Rectal smooth muscle tissue (tissue), 1 donor: ENCODE data around the gene UMODL1.
"Not testable (repeated sequence)": the region's sequence is repeated elsewhere in the genome, so short reads cannot be mapped to it uniquely, and the experiment has no call there.

Source experiments
- H3K27ac ChIP-seq: one replicate; pipeline ENCODE4 v1.7.0; 2013; ENCODE audit warnings: low read depth, low read length, inconsistent platforms
- H3K27me3 ChIP-seq: one replicate; pipeline ENCODE4 v1.7.0; 2013; ENCODE audit warnings: low read length; ENCODE audit not compliant: control insufficient read depth, insufficient read depth
- H3K36me3 ChIP-seq: one replicate; pipeline ENCODE4 v1.7.0; 2013; ENCODE audit warnings: low read length; ENCODE audit not compliant: control insufficient read depth, insufficient read depth
- H3K4me1 ChIP-seq: one replicate; pipeline ENCODE4 v1.7.0; 2013; ENCODE audit warnings: low read length; ENCODE audit not compliant: control insufficient read depth, insufficient read depth
- H3K4me3 ChIP-seq: one replicate; pipeline ENCODE4 v1.7.0; 2013; ENCODE audit warnings: low read length
- H3K9ac ChIP-seq: one replicate; pipeline ENCODE4 v1.7.0; 2013; ENCODE audit warnings: low read length

Gene UMODL1

GRCh38 chr21:42067531-42068255 is 3.4 kb upstream of the UMODL1 start:
- no peaks in the 10 kb centered on the region for H3K4me1 ChIP-seq
- H3K27me3 ChIP-seq: no peaks in the 10 kb centered on the region
- no peak overlapping the region for H3K4me3 ChIP-seq
- no peak overlapping the region for H3K27ac ChIP-seq
- H3K9ac ChIP-seq: no peak overlapping the region
- H3K36me3 ChIP-seq: no peaks in the 10 kb centered on the region

GRCh38 chr21:42068256-42068545 is 2.9 kb upstream of the UMODL1 start:
- Histone ChIP-seq H3K36me3 (no peaks in the 10 kb centered on the region), H3K27ac (no peak overlapping the region), H3K4me1 (no peaks in the 10 kb centered on the region), H3K4me3 (no peak overlapping the region), H3K27me3 (no peaks in the 10 kb centered on the region), H3K9ac (no peak overlapping the region)

- no peak overlapping the region for H3K9ac ChIP-seq
- H3K4me1 ChIP-seq: no peaks in the 10 kb centered on the region
- H3K4me3 ChIP-seq: no peak overlapping the region
- no peak overlapping the region for H3K27ac ChIP-seq
- no peaks in the 10 kb centered on the region for H3K36me3 ChIP-seq
- no peaks in the 10 kb centered on the region for H3K27me3 ChIP-seq
Measured at GRCh38 chr21:42068592-42068991, 2.5 kb upstream of the UMODL1 start.

GRCh38 chr21:42069327-42069726 is 1.8 kb upstream of the UMODL1 start:
- no peak overlapping the region for H3K27ac ChIP-seq
- no peak overlapping the region for H3K4me3 ChIP-seq
- H3K4me1 ChIP-seq: no peaks in the 10 kb centered on the region
- no peak overlapping the region for H3K9ac ChIP-seq
- H3K36me3 ChIP-seq: no peaks in the 10 kb centered on the region
- no peaks in the 10 kb centered on the region for H3K27me3 ChIP-seq

- Histone ChIP-seq H3K9ac (no peak overlapping the region), H3K27ac (no peak overlapping the region), H3K4me3 (no peak overlapping the region), H3K4me1 (no peaks in the 10 kb centered on the region), H3K27me3 (peaks cover 2% of the 10 kb centered on the region), H3K36me3 (no peaks in the 10 kb centered on the region)
Measured at GRCh38 chr21:42069843-42070242, 1.3 kb upstream of the UMODL1 start.

GRCh38 chr21:42073145-42074099 is 2.3 kb downstream of the UMODL1 start:
- H3K36me3 ChIP-seq: no peaks in the 10 kb centered on the region
- H3K4me3 ChIP-seq: no peak overlapping the region
- H3K27ac ChIP-seq: no peak overlapping the region
- H3K9ac ChIP-seq: no peak overlapping the region
- H3K27me3 ChIP-seq: peaks cover 2% of the 10 kb centered on the region
- H3K4me1 ChIP-seq: no peaks in the 10 kb centered on the region

- Histone ChIP-seq H3K27me3 (peaks cover 2% of the 10 kb centered on the region), H3K4me3 (no peak overlapping the region), H3K27ac (no peak overlapping the region), H3K4me1 (no peaks in the 10 kb centered on the region), H3K9ac (no peak overlapping the region), H3K36me3 (no peaks in the 10 kb centered on the region)
Measured at GRCh38 chr21:42075686-42076471, 4.8 kb downstream of the UMODL1 start.

- not testable (repeated sequence) for H3K9ac ChIP-seq, H3K4me3 ChIP-seq, H3K27me3 ChIP-seq, H3K27ac ChIP-seq, H3K4me1 ChIP-seq, H3K36me3 ChIP-seq
Measured at GRCh38 chr21:42077685-42078238, 6.6 kb downstream of the UMODL1 start.

- not testable (repeated sequence) for H3K27ac ChIP-seq, H3K4me1 ChIP-seq, H3K27me3 ChIP-seq, H3K36me3 ChIP-seq, H3K9ac ChIP-seq, H3K4me3 ChIP-seq
Measured at GRCh38 chr21:42078247-42079007, 7.3 kb downstream of the UMODL1 start.

GRCh38 chr21:42079008-42079938 is 8.2 kb downstream of the UMODL1 start:
- H3K4me3 ChIP-seq: no peak overlapping the region
- peaks cover 2% of the 10 kb centered on the region for H3K27me3 ChIP-seq
- H3K27ac ChIP-seq: no peak overlapping the region
- H3K9ac ChIP-seq: no peak overlapping the region
- no peaks in the 10 kb centered on the region for H3K36me3 ChIP-seq
- H3K4me1 ChIP-seq: no peaks in the 10 kb centered on the region
